H1 (cell line): ENCODE data around the gene P4HB. TPM values are rescaled to one million over a fixed set of nuclear protein-coding genes. Genes with fewer than 3 reads are reported as not detected.

Experiments
- ATF2 ChIP-seq: IDR thresholded peaks from 2 replicates; pipeline ENCODE4 v1.6.1; 2012; ENCODE audit warnings: low read length, inconsistent platforms
- BCL11A ChIP-seq, 2 experiments: IDR thresholded peaks; one replicate each; pipeline ENCODE4 v1.6.1; 2011; ENCODE audit warnings: low read depth in 2 of 2, low read length in 2 of 2, mild to moderate bottlenecking in 2 of 2
- CTCF ChIP-seq, 3 experiments: IDR thresholded peaks; 1 replicate in 2 of 3; 2 replicates in 1 of 3; pipeline versions ENCODE4 v1.5.1 to v1.6.1; 2011; ENCODE audit warnings: low read length in 3 of 3, mild to moderate bottlenecking in 3 of 3, inconsistent platforms in 2 of 3, low read depth in 1 of 3, moderate library complexity in 1 of 3; ENCODE audit not compliant: insufficient read depth in 1 of 3; ENCODE audit errors: control extremely low read depth in 1 of 3
- JUND ChIP-seq: IDR thresholded peaks from 2 replicates; pipeline ENCODE4 v1.6.1; 2011; ENCODE audit warnings: mild to moderate bottlenecking, improper control_type of control experiment, low read length
- POU5F1 ChIP-seq: IDR thresholded peaks from 2 replicates; pipeline ENCODE4 v1.6.1; 2011; ENCODE audit warnings: low read depth, mild to moderate bottlenecking, low read length, moderate library complexity
- RBBP5 ChIP-seq: IDR thresholded peaks from 2 replicates; pipeline ENCODE4 v1.7.1; 2012; ENCODE audit warnings: low read depth, mild to moderate bottlenecking, inconsistent platforms, low read length, moderate library complexity, borderline replicate concordance
- polyA plus RNA-seq, 7 experiments: library from polyadenylated mRNA; depleted of rRNA in 3 of 7; stranded (reverse) in 5 of 7; unstranded in 2 of 7; fragments of >200 nt in 5 of 7; fragments of 200-250 nt in 2 of 7; gene quantifications; 1 replicate in 5 of 7; 2 replicates in 1 of 7; 4 replicates in 1 of 7; pipeline versions ENCODE4 v1.2.1 to v1.2.3, GENCODE V29; 2011 to 2013; ENCODE audit warnings: missing spikeins in 2 of 7, mixed read lengths in 2 of 7
- total RNA-seq: library from RNA; stranded (reverse); fragmentation: NEBNext Ultra II Directional; extraction: Animal tissue kit (Norgen Biotek cat#: 25700); gene quantifications from 2 replicates; pipeline ENCODE4 v1.2.1, GENCODE V29; 2021
- TF ChIP-seq, protein P1 (sequence below): IDR thresholded peaks from 2 replicates; pipeline ENCODE4 v1.6.1; 2011; ENCODE audit warnings: low read length, improper control_type of control experiment

P4HB gene
- total and polyA plus RNA-seq, 2 of the 8 experiments (the other 6 are each of a cell fraction or from before 2014, with no cell fraction given) = 41.4 to 379 TPM

DNA sequence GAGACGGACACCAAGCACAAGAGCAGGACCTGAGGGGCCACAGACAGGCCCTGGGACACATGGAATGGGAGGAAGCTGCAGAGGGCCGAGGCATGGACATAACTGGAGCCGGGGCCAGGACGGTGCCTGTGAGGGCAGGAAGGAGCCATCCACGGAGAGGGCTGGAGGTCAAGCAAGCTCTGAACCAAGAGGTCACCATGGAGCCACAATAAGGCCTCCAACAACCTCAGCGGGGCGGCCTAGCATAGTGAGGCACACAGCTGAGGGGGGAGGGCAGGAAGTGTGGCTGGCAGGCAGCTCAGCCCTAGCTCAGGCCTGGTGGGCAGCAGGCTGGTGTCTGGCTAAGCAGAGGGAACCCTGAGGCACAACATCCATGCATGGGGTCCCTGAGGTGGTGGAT, 31.7 kb downstream of the P4HB start (continued):
- TF ChIP-seq CTCF (IDR thresholded peaks at IDR 0.05; ENCODE audit: control extremely low read depth in 1 of 3, insufficient read depth in 1 of 3, low read depth in 1 of 3, low read length in 3 of 3) (no peak), RBBP5 (no peak), JUND (no peak), ATF2 (no peak), POU5F1 (no peak), BCL11A (IDR thresholded peaks at IDR 0.05; ENCODE audit: low read depth in 2 of 2, low read length in 2 of 2) (no peak)
- TF ChIP-seq, protein P1, sequence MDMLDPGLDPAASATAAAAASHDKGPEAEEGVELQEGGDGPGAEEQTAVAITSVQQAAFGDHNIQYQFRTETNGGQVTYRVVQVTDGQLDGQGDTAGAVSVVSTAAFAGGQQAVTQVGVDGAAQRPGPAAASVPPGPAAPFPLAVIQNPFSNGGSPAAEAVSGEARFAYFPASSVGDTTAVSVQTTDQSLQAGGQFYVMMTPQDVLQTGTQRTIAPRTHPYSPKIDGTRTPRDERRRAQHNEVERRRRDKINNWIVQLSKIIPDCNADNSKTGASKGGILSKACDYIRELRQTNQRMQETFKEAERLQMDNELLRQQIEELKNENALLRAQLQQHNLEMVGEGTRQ = no peak
- TF ChIP-seq, all 59 proteins: peak for 0
